ENCODE results near the gene CENPM.

Gene CENPM

DNA sequence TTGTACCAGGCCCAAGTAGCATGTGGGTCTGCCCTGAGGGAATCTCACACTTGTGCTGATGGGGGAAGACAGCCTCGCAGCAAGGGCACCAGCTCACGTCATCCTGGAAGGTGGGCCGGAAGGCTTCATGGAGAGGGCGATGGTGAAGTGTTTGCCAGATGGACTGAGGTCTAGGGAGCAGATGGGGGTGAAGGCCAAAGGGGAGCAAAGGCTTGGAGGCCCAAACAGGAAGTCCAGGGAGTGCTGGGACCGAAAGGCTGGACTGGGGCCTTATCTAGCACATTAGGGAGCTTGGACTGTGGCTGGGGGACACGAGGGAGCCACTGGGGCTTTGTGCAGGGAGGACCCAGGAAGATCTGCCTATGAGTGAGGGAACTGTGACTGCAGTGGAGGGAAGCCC lies 19.1 kb downstream of the CENPM start:
- Mint-ChIP-seq H3K36me3 (no peaks in the 10 kb centered on the region), H3K4me1 (peaks cover 25% of the 10 kb centered on the region), H3K9me3 (no peaks in the 10 kb centered on the region), H3K27ac (no peak overlapping the region), H3K4me3 (peak overlapping the region; percentile 68), H3K27me3 (no peaks in the 10 kb centered on the region)

DNA sequence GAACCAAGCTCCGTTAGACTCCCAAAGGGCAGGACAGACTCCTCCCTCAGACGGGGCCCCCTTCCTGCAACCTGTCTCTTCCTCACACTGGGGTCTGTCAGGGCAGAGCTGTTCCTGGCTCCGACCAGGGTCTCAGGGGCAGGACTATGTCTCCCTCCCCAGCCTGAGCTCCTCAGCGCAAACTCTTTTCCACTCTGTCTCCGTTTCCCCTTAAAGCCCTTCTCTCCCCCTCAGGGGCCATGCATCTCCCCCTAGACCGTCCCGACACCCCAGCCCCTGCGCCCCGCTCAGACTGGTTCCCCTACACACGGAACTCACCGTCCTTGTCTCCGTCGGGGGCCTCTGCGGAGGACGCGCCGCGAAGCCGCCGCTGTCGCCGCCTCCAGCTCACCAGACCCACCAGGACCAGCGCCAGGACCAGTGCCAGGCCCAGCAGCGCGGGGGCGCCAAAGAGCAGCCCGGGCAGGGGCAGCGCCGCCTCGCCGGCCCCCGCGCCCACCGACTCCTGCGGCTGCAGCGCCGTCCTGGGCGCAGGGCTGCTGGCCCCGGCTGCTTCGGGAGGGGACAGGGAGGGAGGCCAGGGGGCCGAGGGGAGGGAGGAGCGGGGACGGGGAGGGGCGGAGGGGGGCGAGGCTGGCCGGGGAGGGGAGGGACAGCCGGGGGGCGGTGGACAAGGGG lies 21.0 kb downstream of the CENPM start:
- peaks cover 25% of the 10 kb centered on the region for H3K4me1 Mint-ChIP-seq
- H3K27ac Mint-ChIP-seq = no peak overlapping the region
- no peaks in the 10 kb centered on the region for H3K9me3 Mint-ChIP-seq
- no peaks in the 10 kb centered on the region for H3K27me3 Mint-ChIP-seq
- peak overlapping the region; percentile 86 for H3K4me3 Mint-ChIP-seq
- H3K36me3 Mint-ChIP-seq = no peaks in the 10 kb centered on the region

DNA sequence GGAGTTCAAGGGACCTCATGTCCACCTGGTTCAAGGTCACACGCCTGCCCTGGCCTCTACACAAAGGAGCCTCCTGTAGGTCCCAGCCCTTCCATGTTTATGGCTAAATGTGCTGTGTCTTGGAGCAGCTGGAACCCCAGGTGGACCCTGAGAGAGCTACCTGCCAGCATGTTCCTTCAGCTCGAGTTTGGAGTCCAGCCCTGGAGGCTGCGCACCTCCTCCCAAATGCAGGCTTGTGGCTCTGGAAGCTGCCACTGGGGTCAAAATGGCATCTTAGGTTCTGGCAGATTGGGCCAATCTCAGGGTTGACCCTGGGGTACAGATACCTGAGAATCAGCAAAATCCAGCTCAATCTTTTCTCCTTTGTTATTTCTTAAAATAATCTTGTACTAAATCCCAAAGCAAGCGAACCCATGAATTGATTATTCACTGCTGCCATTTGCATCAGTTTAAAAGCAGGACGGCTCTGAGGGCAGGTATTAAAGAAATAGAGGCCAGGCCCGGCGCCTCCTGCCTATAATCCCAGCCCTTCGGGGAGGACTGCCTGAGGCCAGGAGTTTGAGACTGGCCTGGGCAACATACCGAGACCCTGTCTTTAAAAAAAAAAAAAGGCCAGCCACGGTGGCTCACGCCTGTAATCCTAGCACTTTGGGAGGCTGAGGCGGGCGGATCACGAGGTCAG lies 23.2 kb downstream of the CENPM start:
- H3K4me1 Mint-ChIP-seq = peaks cover 27% of the 10 kb centered on the region
- H3K27ac Mint-ChIP-seq = no peak overlapping the region
- H3K36me3 Mint-ChIP-seq = no peaks in the 10 kb centered on the region
- H3K27me3 Mint-ChIP-seq = no peaks in the 10 kb centered on the region
- no peaks in the 10 kb centered on the region for H3K9me3 Mint-ChIP-seq
- no peak overlapping the region for H3K4me3 Mint-ChIP-seq

DNA sequence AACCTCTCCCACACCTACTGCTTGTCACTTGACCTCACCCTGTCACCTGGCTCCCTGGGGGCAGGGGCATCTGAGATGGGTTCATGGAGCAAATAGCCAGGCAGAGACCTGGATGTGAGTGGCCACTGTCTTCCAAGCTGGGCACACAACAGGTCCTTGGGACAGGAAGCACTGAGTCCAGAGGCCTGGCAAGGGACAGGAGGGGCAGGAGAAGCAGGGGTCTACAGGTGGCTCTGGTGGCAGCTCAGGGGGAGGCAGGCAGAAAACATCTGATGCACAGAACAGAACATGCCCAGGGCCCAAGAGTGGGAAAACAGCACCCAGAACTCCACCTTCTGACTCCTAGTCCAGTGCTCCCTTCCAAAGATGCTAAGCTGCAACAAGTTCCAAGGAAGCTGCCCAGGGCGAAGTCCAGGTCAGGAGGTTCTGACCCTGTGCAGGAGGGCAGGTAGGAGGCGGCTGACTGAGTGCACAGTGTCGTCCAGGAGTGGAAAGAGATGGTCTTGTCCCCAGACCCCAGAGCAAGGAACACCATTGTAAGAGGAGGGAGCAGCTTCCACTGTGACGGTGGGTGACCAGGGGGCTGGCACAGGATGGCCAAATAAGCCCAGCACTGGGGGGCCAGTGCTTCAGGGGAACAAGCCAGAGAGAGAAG lies 23.9 kb downstream of the CENPM start:
- H3K4me1 Mint-ChIP-seq = peaks cover 25% of the 10 kb centered on the region

GRCh38 chr22:41922328-41922727 lies 24.6 kb downstream of the CENPM start:
- no peak overlapping the region for H3K27ac Mint-ChIP-seq
- no peak overlapping the region for H3K4me3 Mint-ChIP-seq
- no peaks in the 10 kb centered on the region for H3K36me3 Mint-ChIP-seq
- no peaks in the 10 kb centered on the region for H3K9me3 Mint-ChIP-seq
- H3K4me1 Mint-ChIP-seq = peaks cover 21% of the 10 kb centered on the region
- no peaks in the 10 kb centered on the region for H3K27me3 Mint-ChIP-seq

More for the DNA sequence above, 23.9 kb downstream of the CENPM start:
- Mint-ChIP-seq H3K9me3 (no peaks in the 10 kb centered on the region), H3K4me3 (no peak overlapping the region), H3K27me3 (no peaks in the 10 kb centered on the region), H3K27ac (peak overlapping the region; percentile 51), H3K36me3 (no peaks in the 10 kb centered on the region)

GRCh38 chr22:41920271-41920976 lies 26.5 kb downstream of the CENPM start:
- H3K9me3 Mint-ChIP-seq = no peaks in the 10 kb centered on the region
- peaks cover 8% of the 10 kb centered on the region for H3K27me3 Mint-ChIP-seq
- H3K36me3 Mint-ChIP-seq = no peaks in the 10 kb centered on the region
- H3K4me1 Mint-ChIP-seq = peaks cover 25% of the 10 kb centered on the region
- peak overlapping the region; percentile 57 for H3K4me3 Mint-ChIP-seq
- no peak overlapping the region for H3K27ac Mint-ChIP-seq

- H3K4me3 Mint-ChIP-seq = peak overlapping the region; percentile 59
- H3K4me1 Mint-ChIP-seq = peaks cover 21% of the 10 kb centered on the region
- no peak overlapping the region for H3K27ac Mint-ChIP-seq
- peaks cover 8% of the 10 kb centered on the region for H3K27me3 Mint-ChIP-seq
- no peaks in the 10 kb centered on the region for H3K9me3 Mint-ChIP-seq
- no peaks in the 10 kb centered on the region for H3K36me3 Mint-ChIP-seq
Observed at GRCh38 chr22:41919357-41920224, 27.4 kb downstream of the CENPM start.

DNA sequence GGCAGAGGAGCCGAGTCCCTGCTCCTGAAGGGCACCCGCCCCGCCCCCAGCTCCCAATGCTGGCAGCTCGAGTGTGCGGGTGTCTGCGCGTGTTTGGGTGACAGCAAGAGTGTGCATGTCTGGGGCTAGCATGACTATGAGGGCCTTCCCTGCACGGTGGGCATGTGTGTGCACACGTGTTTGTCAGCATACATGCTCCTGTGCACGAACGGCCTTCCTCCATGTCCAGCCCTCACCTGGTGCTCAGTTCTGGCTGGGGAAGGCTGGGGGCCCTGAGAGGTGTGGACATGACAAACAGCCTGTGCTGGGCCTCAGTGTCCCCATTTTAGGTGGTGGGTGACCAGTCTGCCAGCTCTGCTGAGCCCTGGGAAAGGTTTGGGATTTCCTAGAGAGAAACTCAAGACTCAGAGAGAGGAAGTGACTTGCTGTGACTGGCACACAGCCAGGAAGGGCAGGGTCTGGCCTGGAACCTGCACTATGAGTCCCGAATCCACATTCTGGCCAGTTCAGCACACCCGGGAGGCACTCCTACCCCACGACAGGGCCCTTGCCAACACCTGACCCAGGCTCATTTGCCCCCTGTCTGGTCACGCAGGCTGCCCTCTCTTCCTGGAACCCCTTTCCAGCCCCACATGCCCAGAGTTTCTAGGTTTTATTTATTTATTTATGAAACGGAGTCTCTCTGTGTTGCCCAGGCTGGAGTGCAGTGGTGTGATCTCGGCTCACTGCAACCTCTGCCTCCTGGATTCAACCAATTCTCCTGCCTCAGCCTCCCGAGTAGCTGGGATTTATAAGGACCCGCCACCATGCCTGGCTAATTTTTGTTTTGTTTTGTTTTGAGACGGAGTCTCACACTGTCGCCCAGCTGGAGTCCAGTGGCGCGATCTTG lies 28.8 kb downstream of the CENPM start:
- peaks cover 21% of the 10 kb centered on the region for H3K4me1 Mint-ChIP-seq
- H3K36me3 Mint-ChIP-seq = no peaks in the 10 kb centered on the region
- no peak overlapping the region for H3K27ac Mint-ChIP-seq
- peaks cover 11% of the 10 kb centered on the region for H3K27me3 Mint-ChIP-seq
- peak overlapping the region; percentile 43 for H3K4me3 Mint-ChIP-seq
- no peaks in the 10 kb centered on the region for H3K9me3 Mint-ChIP-seq

- H3K27ac Mint-ChIP-seq = no peak overlapping the region
- H3K36me3 Mint-ChIP-seq = no peaks in the 10 kb centered on the region
- H3K27me3 Mint-ChIP-seq = peaks cover 18% of the 10 kb centered on the region
- no peak overlapping the region for H3K4me3 Mint-ChIP-seq
- H3K4me1 Mint-ChIP-seq = peaks cover 21% of the 10 kb centered on the region
- H3K9me3 Mint-ChIP-seq = no peaks in the 10 kb centered on the region
Observed at GRCh38 chr22:41917375-41917902, 29.5 kb downstream of the CENPM start.

DNA sequence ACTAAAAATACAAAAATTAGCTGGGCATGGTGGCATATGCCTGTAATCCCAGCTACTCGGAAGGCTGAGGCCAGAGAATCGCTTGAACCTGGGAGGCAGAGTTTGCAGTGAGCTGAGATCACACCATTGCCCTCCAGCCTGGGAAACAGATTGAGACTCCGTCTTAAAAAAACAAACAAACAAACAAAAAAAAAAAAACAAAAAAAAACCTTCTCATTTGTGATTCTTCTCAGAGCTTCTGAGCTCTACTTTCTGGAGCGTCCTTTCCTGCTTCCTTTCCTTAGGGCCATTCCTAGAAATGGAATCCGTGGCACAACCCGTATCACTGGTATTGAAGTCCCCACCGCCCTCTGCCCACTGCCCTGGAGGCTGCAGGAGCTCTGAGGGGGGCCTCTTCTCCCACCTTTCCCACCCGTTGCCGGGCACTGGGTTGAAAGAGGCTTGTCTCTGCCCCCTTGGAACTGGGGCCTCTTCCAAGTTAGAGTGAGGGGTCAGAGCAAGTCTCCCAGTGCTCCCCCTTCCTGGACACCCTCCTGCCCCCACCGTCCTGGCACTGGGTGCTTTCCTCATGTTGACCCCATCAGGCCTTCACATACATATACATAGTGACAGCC lies 30.1 kb downstream of the CENPM start:
- H3K27me3 Mint-ChIP-seq = peaks cover 20% of the 10 kb centered on the region
- peaks cover 21% of the 10 kb centered on the region for H3K4me1 Mint-ChIP-seq
- no peak overlapping the region for H3K4me3 Mint-ChIP-seq
- no peaks in the 10 kb centered on the region for H3K36me3 Mint-ChIP-seq
- H3K9me3 Mint-ChIP-seq = no peaks in the 10 kb centered on the region
- peak overlapping the region; percentile 24 for H3K27ac Mint-ChIP-seq

DNA sequence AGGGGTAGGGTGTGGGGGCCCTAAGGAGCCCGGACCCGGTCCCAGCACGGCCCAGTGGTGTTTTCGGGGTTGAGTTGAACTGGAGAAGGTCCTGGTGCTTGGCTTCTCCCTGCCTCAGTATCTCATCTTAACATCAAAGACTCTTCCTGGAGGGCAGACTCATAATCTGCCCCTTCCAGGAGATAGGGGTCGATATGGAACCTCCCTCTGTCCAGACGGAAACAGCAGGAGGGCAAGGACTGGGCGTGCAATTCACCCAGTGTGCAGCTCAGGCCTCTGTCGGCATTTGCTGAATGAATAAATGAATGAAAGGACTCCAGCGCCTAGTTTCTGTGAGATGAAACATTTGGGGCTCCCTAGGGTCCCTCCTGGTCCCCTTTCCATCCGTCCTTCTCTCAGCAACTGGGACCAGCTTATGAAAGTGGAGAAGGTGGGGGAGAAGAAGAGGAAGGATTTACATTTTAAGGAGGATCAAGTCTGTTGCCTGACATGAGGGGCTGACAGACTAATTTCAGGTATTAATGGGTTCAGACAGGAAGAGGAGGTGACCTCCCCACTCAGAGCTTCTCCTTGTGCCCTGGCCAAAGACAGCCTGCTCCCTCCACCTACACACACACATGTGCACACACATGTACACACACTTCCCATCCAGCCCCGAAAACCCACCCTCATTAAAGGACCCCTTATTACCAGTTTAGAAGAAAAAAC lies 31.0 kb downstream of the CENPM start:
- Mint-ChIP-seq H3K4me1 (peaks cover 27% of the 10 kb centered on the region), H3K27me3 (peaks cover 24% of the 10 kb centered on the region), H3K4me3 (peak overlapping the region; percentile 39), H3K9me3 (no peaks in the 10 kb centered on the region), H3K27ac (no peak overlapping the region), H3K36me3 (no peaks in the 10 kb centered on the region)

- Mint-ChIP-seq H3K27me3 (peaks cover 24% of the 10 kb centered on the region), H3K9me3 (no peaks in the 10 kb centered on the region), H3K4me3 (peak within 1 kb of the TSS; percentile 52), H3K27ac (no peak within 1 kb of the TSS), H3K36me3 (no peaks in the 10 kb centered on the region), H3K4me1 (peaks cover 27% of the 10 kb centered on the region)
Observed at GRCh38 chr22:41915035-41915785, 31.7 kb downstream of the CENPM start, which contains the start of gene SHISA8. TSS of gene SHISA8 (minus strand) at chr22:41915074. CDS start at chr22:41914667, 407 bp downstream.

All from activated naive CD4-positive, alpha-beta T cell treated with anti-CD3 and anti-CD28 coated beads, Interleukin-2, amount 50 U/mL, for 24 hours (primary cell).